Astrocyte (in vitro differentiated cells and primary cell): ENCODE data around the gene ZNF786. TPM values are rescaled to one million over a fixed set of nuclear protein-coding genes. Genes with fewer than 3 reads are reported as not detected.
"Not testable (repeated sequence)": the region's sequence is repeated elsewhere in the genome, so short reads cannot be mapped to it uniquely, and the experiment has no call there.

ENCODE experiments used
- DNase-seq: peaks from one replicate; pipeline ENCODE4 v3.0.0-alpha.2; 2010; ENCODE audit warnings: low read depth
- FAIRE-seq: peaks from 2 replicates; lab custom pipeline; 2011; peaks lifted over from hg19 to GRCh38; lab: Jason Lieb, UNC
- H2AFZ ChIP-seq: 2 replicates; pipeline ENCODE4 v1.6.0; 2012; ENCODE audit warnings: low read depth, low read length, inconsistent platforms
- H3K27ac ChIP-seq: 2 replicates; pipeline ENCODE4 v1.5.1; 2011; ENCODE audit warnings: low read depth, low read length, inconsistent platforms
- H3K27me3 ChIP-seq: 2 replicates; pipeline ENCODE4 v1.6.0; 2011; ENCODE audit warnings: low read length, inconsistent platforms; ENCODE audit not compliant: insufficient read depth
- H3K36me3 ChIP-seq: 2 replicates; pipeline ENCODE4 v1.5.1; 2011; ENCODE audit warnings: low read length, inconsistent platforms; ENCODE audit not compliant: insufficient read depth
- H3K4me1 ChIP-seq: 2 replicates; pipeline ENCODE4 v1.5.1; 2011; ENCODE audit warnings: low read length, inconsistent platforms; ENCODE audit not compliant: insufficient read depth
- H3K4me2 ChIP-seq: 2 replicates; pipeline ENCODE4 v1.6.0; 2012; ENCODE audit warnings: low read length, inconsistent platforms
- H3K4me3 ChIP-seq: 2 replicates; pipeline ENCODE4 v1.5.1; 2011; ENCODE audit warnings: low read depth, mild to moderate bottlenecking, low read length, inconsistent platforms; ENCODE audit not compliant: insufficient read depth
- H3K79me2 ChIP-seq: 2 replicates; pipeline ENCODE4 v1.6.0; 2012; ENCODE audit warnings: mild to moderate bottlenecking, low read length, inconsistent platforms; ENCODE audit not compliant: insufficient read depth
- H3K9ac ChIP-seq: 2 replicates; pipeline ENCODE4 v1.6.0; 2012; ENCODE audit warnings: mild to moderate bottlenecking, low read length, inconsistent platforms
- H3K9me3 ChIP-seq: 2 replicates; pipeline ENCODE4 v1.5.1; 2012; ENCODE audit warnings: low read depth, mild to moderate bottlenecking, low read length, inconsistent platforms; ENCODE audit not compliant: insufficient read depth
- H4K20me1 ChIP-seq: 2 replicates; pipeline ENCODE4 v1.6.0; 2012; ENCODE audit warnings: low read length, inconsistent platforms; ENCODE audit not compliant: insufficient read depth
- H3K27ac Mint-ChIP-seq: one replicate; pipeline ENCODE4 v1.8.0; 2021; ENCODE audit warnings: mild to moderate bottlenecking, mixed read lengths; ENCODE audit not compliant: unreplicated experiment
- H3K27me3 Mint-ChIP-seq: one replicate; pipeline ENCODE4 v1.8.0; 2021; ENCODE audit warnings: low read depth, mixed read lengths; ENCODE audit not compliant: unreplicated experiment
- H3K36me3 Mint-ChIP-seq: one replicate; pipeline ENCODE4 v1.8.0; 2021; ENCODE audit warnings: low read depth, mixed read lengths; ENCODE audit not compliant: unreplicated experiment
- H3K4me1 Mint-ChIP-seq: one replicate; pipeline ENCODE4 v1.8.0; 2021; ENCODE audit warnings: low read depth, mixed read lengths; ENCODE audit not compliant: unreplicated experiment
- H3K4me3 Mint-ChIP-seq: one replicate; pipeline ENCODE4 v1.8.0; 2021; ENCODE audit warnings: mild to moderate bottlenecking, moderate library complexity, mixed read lengths; ENCODE audit not compliant: unreplicated experiment
- H3K9me3 Mint-ChIP-seq: one replicate; pipeline ENCODE4 v1.8.0; 2021; ENCODE audit warnings: mild to moderate bottlenecking, mixed read lengths; ENCODE audit not compliant: unreplicated experiment
- CTCF ChIP-seq: IDR thresholded peaks from 2 replicates; pipeline ENCODE4 v1.5.1; 2011; ENCODE audit warnings: low read depth, mild to moderate bottlenecking, inconsistent platforms, low read length, moderate library complexity; ENCODE audit not compliant: insufficient read depth
- EZH2 ChIP-seq: IDR thresholded peaks from 2 replicates; pipeline ENCODE4 v1.6.1; 2012; ENCODE audit warnings: mild to moderate bottlenecking, low read length, inconsistent platforms; ENCODE audit not compliant: insufficient read depth
- total RNA-seq: library from RNA; stranded (reverse); gene quantifications from 2 replicates; pipeline ENCODE4 v1.2.1, GENCODE V29; 2021

ZNF786 gene
- total RNA-seq, 1 donor from 2014 or later, result 9.9 TPM

- no peaks in the 10 kb centered on the region for H3K9me3 Mint-ChIP-seq
- H3K9ac ChIP-seq, result no peak overlapping the region
Measured at GRCh38 chr7:149097088-149097487, 6.6 kb upstream of the ZNF786 start.

GRCh38 chr7:149093228-149093627 is 2.7 kb upstream of the ZNF786 start:
- H3K4me3 ChIP-seq, result no peak overlapping the region
- Mint-ChIP-seq H3K27ac (no peak overlapping the region), H3K4me3 (no peak overlapping the region), H3K36me3 (no peaks in the 10 kb centered on the region), H3K9me3 (no peaks in the 10 kb centered on the region), H3K27me3 (no peaks in the 10 kb centered on the region), H3K4me1 (peaks cover 12% of the 10 kb centered on the region)
- H3K9me3 ChIP-seq, result no peaks in the 10 kb centered on the region
- peaks cover 19% of the 10 kb centered on the region for H3K79me2 ChIP-seq
- DNase-seq (no peak), FAIRE-seq (no peak)
- no peaks in the 10 kb centered on the region for H3K27me3 ChIP-seq
- H3K4me2 ChIP-seq, result no peak overlapping the region
- no peak overlapping the region for H3K9ac ChIP-seq
- no peaks in the 10 kb centered on the region for H3K36me3 ChIP-seq
- H2AFZ ChIP-seq, result no peak overlapping the region
- H3K27ac ChIP-seq, result no peak overlapping the region
- H3K4me1 ChIP-seq, result peaks cover 10% of the 10 kb centered on the region
- TF ChIP-seq EZH2, result no peak
- no peak for TF ChIP-seq CTCF
- H4K20me1 ChIP-seq, result no peaks in the 10 kb centered on the region

More at GRCh38 chr7:149097088-149097487, 6.6 kb upstream of the ZNF786 start:
- Histone ChIP-seq H4K20me1 (no peaks in the 10 kb centered on the region), H3K4me2 (no peak overlapping the region), H3K4me1 (no peaks in the 10 kb centered on the region), H3K9me3 (no peaks in the 10 kb centered on the region), H3K36me3 (no peaks in the 10 kb centered on the region), H2AFZ (no peak overlapping the region), H3K27me3 (no peaks in the 10 kb centered on the region), H3K27ac (no peak overlapping the region), H3K4me3 (no peak overlapping the region), H3K79me2 (no peaks in the 10 kb centered on the region)
- Mint-ChIP-seq H3K4me1 (peaks cover 7% of the 10 kb centered on the region), H3K36me3 (no peaks in the 10 kb centered on the region), H3K27me3 (no peaks in the 10 kb centered on the region), H3K27ac (peak overlapping the region; percentile 75), H3K4me3 (peak overlapping the region; percentile 8)
- TF ChIP-seq CTCF (no peak), EZH2 (no peak)
- peak; percentile 19 for DNase-seq
- FAIRE-seq, result no peak

- H3K4me3 ChIP-seq, H3K27me3 ChIP-seq, H3K36me3 ChIP-seq, H3K27me3 Mint-ChIP-seq, H3K9me3 ChIP-seq, H3K4me1 ChIP-seq, H3K36me3 Mint-ChIP-seq, H2AFZ ChIP-seq, DNase-seq, H4K20me1 ChIP-seq, H3K9me3 Mint-ChIP-seq, H3K9ac ChIP-seq, H3K27ac Mint-ChIP-seq, H3K4me2 ChIP-seq, FAIRE-seq, H3K27ac ChIP-seq: not testable (repeated sequence)
- H3K4me1 Mint-ChIP-seq, result peaks cover 11% of the 10 kb centered on the region
- H3K4me3 Mint-ChIP-seq, result peak overlapping the region; percentile 50
- peaks cover 26% of the 10 kb centered on the region for H3K79me2 ChIP-seq
Measured at GRCh38 chr7:149092244-149092643, 1.7 kb upstream of the ZNF786 start.
